ENCODE measurements around the gene HAAO.
"Not testable (repeated sequence)": the region's sequence is repeated elsewhere in the genome, so short reads cannot be mapped to it uniquely, and the experiment has no call there.

Gene HAAO

GRCh38 chr2:42742740-42743658 lies 49.4 kb downstream of the HAAO start:
- no peak for DNase-seq

- DNase-seq = no peak
Observed at GRCh38 chr2:42741140-42741539, 51.2 kb downstream of the HAAO start.

GRCh38 chr2:42736598-42737322 lies 55.6 kb downstream of the HAAO start:
- DNase-seq = no peak

- DNase-seq = no peak
Observed at GRCh38 chr2:42733852-42734251, 58.5 kb downstream of the HAAO start.

GRCh38 chr2:42731316-42731715 lies 61.1 kb downstream of the HAAO start:
- DNase-seq = not testable (repeated sequence)

GRCh38 chr2:42726680-42727079 lies 65.7 kb downstream of the HAAO start:
- no peak for DNase-seq

- no peak for DNase-seq
Observed at GRCh38 chr2:42725657-42726056, 66.7 kb downstream of the HAAO start.

- no peak for DNase-seq
Observed at GRCh38 chr2:42724886-42725285, 67.5 kb downstream of the HAAO start.

GRCh38 chr2:42723465-42723864 lies 68.9 kb downstream of the HAAO start:
- DNase-seq = no peak

GRCh38 chr2:42722320-42723190 lies 69.8 kb downstream of the HAAO start:
- peak; percentile 10 for DNase-seq

- DNase-seq = no peak
Observed at GRCh38 chr2:42721898-42722297, 70.5 kb downstream of the HAAO start.

Data from CD4-positive, alpha-beta T cell treated with Interleukin-4 for 4 hours (primary cell).